K562 (cell line): ENCODE measurements around the gene GNAT2. TPM values are rescaled to one million over a fixed set of nuclear protein-coding genes. Genes with fewer than 3 reads are reported as not detected.

Experiments
- CXXC5 ChIP-seq: fragments of 250-450 bp; sonication (Bioruptor Pico); IDR thresholded peaks from 2 replicates; pipeline ENCODE4 v1.8.0; 2022; ENCODE audit warnings: inconsistent platforms, mild to moderate bottlenecking, moderate library complexity
- SIX5 ChIP-seq, 2 experiments: IDR thresholded peaks; 2 replicates each; pipeline ENCODE4 v1.6.1; 2011; ENCODE audit warnings: low read length in 2 of 2, borderline replicate concordance in 1 of 2, low read depth in 1 of 2, mild to moderate bottlenecking in 1 of 2, moderate library complexity in 1 of 2; ENCODE audit not compliant: insufficient read depth in 1 of 2
- ZBED1 ChIP-seq: IDR thresholded peaks from 2 replicates; pipeline ENCODE4 v1.6.1; 2014
- ZNF77 ChIP-seq: fragments of 250-450 bp; sonication (Bioruptor Pico); IDR thresholded peaks from 2 replicates; pipeline ENCODE4 v1.5.0; 2020
- ZNF79 ChIP-seq: fragments of 250-450 bp; sonication (Bioruptor Pico); IDR thresholded peaks from 2 replicates; pipeline ENCODE4 v1.4.0; 2020; ENCODE audit warnings: low read depth, mild to moderate bottlenecking, moderate library complexity
- polyA plus RNA-seq, 8 experiments: library from polyadenylated mRNA; depleted of rRNA in 4 of 8; stranded (reverse) in 5 of 8; unstranded in 3 of 8; fragments of >200 nt; fragmentation: Nextera tagmentation in 2 of 8; fragmentation: Illumina TruSeq in 1 of 8; extraction: Ambion mirVana in 2 of 8; extraction: Trizol in 1 of 8; gene quantifications; 2 replicates each; pipeline versions ENCODE4 v1.2.1 to v1.2.3, GENCODE V29; 2011 to 2014; ENCODE audit warnings: inconsistent platforms in 1 of 8, missing spikeins in 1 of 8
- total RNA-seq, 7 experiments: library from RNA; depleted of rRNA in 6 of 7; stranded (reverse); fragments of >200 nt in 6 of 7; fragmentation: Illumina TruSeq in 2 of 7; extraction: Trizol in 2 of 7; gene quantifications; 2 replicates each; pipeline versions ENCODE4 v1.2.1 to v1.2.3, GENCODE V29; 2011 to 2021; ENCODE audit warnings: low replicate concordance in 1 of 7
- TF ChIP-seq, protein P1 (sequence below): conservative IDR thresholded peaks from 2 replicates; pipeline ENCODE4 v1.6.1; 2011; ENCODE audit warnings: low read depth, mild to moderate bottlenecking, low read length; ENCODE audit not compliant: control insufficient read depth
- TF ChIP-seq, protein P2 (sequence below): sonication (generic); formaldehyde crosslinking; IDR thresholded peaks from 2 replicates; pipeline ENCODE4 v1.4.0; 2020; ENCODE audit warnings: mild to moderate bottlenecking, missing genetic modification reagents
- TF ChIP-seq, protein P3 (sequence below): fragments of 250-450 bp; sonication (Bioruptor Pico); IDR thresholded peaks from 2 replicates; pipeline ENCODE4 v1.4.0; 2020; ENCODE audit warnings: mild to moderate bottlenecking
- TF ChIP-seq, protein P4 (sequence below): fragments of 200-600 bp; sonication (generic); IDR thresholded peaks from one replicate; pipeline ENCODE4 v1.6.1; 2012; ENCODE audit warnings: mild to moderate bottlenecking, low read depth, low read length, inconsistent platforms

Gene GNAT2
- total and polyA plus RNA-seq, 9 of the 15 experiments (the other 6 are each of a cell fraction or from before 2014, with no cell fraction given) = 0.06 to 0.52 (median 0.24) TPM; not detected in 1

DNA sequence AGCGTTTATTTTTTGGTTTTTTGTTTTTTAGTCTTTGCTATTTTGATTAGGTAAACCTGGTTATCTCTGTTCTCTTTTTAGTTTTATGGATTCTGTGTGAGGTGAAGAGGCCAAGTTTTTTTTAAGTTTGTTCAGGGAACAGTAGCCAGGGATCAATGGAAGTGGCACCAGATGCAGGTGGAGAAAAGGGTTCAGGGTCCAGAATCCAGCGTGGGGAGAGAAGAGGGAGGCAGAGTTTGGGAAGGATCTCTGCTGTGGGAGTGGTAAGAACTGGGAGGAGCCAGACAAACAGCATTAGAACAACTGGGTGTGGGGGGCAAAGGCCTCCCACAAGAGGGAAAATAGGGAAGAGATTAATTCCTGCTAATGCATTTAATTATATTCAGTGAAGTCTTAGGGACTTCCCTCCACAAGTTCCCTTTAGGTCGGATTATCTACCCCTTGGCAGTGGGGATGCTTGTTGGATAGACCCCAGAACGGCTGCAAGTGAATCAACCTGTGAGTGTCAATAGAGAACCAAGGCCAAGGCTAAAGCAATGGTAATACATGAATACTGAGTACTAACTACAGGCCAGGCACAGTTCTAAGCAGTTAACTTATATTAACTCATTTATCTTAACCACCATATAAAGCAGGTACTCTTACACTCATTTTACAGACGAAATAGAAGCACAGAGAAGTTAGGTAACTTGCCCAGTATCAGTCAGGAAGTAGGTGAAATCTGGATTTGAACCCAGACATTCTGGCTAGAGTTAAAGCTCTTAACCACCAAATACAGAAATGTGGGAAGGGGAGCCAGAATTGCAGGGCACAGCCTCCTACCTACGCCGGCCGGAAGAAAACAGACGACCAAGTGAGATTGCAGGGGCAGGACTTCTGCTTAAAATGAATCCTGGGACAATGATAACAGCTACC, 498 bp downstream of the GNAT2 start (continued):
- TF ChIP-seq SIX5 (IDR thresholded peaks at IDR 0.05; ENCODE audit: borderline replicate concordance in 1 of 2, insufficient read depth in 1 of 2, low read depth in 1 of 2, low read length in 2 of 2) (no peak), ZNF77 (CRISPR knock-in tag) (no peak), ZBED1 (no peak), CXXC5 (CRISPR knock-in tag) (no peak), ZNF79 (CRISPR knock-in tag) (no peak)
- TF ChIP-seq, protein P1, sequence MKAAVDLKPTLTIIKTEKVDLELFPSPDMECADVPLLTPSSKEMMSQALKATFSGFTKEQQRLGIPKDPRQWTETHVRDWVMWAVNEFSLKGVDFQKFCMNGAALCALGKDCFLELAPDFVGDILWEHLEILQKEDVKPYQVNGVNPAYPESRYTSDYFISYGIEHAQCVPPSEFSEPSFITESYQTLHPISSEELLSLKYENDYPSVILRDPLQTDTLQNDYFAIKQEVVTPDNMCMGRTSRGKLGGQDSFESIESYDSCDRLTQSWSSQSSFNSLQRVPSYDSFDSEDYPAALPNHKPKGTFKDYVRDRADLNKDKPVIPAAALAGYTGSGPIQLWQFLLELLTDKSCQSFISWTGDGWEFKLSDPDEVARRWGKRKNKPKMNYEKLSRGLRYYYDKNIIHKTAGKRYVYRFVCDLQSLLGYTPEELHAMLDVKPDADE = no peak
- TF ChIP-seq, protein P2, sequence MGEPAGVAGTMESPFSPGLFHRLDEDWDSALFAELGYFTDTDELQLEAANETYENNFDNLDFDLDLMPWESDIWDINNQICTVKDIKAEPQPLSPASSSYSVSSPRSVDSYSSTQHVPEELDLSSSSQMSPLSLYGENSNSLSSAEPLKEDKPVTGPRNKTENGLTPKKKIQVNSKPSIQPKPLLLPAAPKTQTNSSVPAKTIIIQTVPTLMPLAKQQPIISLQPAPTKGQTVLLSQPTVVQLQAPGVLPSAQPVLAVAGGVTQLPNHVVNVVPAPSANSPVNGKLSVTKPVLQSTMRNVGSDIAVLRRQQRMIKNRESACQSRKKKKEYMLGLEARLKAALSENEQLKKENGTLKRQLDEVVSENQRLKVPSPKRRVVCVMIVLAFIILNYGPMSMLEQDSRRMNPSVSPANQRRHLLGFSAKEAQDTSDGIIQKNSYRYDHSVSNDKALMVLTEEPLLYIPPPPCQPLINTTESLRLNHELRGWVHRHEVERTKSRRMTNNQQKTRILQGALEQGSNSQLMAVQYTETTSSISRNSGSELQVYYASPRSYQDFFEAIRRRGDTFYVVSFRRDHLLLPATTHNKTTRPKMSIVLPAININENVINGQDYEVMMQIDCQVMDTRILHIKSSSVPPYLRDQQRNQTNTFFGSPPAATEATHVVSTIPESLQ = peak; percentile 56; the same call in 1 of the 2 replicates
- TF ChIP-seq, protein P3, sequence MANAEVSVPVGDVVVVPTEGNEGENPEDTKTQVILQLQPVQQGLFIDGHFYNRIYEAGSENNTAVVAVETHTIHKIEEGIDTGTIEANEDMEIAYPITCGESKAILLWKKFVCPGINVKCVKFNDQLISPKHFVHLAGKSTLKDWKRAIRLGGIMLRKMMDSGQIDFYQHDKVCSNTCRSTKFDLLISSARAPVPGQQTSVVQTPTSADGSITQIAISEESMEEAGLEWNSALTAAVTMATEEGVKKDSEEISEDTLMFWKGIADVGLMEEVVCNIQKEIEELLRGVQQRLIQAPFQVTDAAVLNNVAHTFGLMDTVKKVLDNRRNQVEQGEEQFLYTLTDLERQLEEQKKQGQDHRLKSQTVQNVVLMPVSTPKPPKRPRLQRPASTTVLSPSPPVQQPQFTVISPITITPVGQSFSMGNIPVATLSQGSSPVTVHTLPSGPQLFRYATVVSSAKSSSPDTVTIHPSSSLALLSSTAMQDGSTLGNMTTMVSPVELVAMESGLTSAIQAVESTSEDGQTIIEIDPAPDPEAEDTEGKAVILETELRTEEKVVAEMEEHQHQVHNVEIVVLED (CRISPR knock-in tag) = no peak
- TF ChIP-seq, protein P4, sequence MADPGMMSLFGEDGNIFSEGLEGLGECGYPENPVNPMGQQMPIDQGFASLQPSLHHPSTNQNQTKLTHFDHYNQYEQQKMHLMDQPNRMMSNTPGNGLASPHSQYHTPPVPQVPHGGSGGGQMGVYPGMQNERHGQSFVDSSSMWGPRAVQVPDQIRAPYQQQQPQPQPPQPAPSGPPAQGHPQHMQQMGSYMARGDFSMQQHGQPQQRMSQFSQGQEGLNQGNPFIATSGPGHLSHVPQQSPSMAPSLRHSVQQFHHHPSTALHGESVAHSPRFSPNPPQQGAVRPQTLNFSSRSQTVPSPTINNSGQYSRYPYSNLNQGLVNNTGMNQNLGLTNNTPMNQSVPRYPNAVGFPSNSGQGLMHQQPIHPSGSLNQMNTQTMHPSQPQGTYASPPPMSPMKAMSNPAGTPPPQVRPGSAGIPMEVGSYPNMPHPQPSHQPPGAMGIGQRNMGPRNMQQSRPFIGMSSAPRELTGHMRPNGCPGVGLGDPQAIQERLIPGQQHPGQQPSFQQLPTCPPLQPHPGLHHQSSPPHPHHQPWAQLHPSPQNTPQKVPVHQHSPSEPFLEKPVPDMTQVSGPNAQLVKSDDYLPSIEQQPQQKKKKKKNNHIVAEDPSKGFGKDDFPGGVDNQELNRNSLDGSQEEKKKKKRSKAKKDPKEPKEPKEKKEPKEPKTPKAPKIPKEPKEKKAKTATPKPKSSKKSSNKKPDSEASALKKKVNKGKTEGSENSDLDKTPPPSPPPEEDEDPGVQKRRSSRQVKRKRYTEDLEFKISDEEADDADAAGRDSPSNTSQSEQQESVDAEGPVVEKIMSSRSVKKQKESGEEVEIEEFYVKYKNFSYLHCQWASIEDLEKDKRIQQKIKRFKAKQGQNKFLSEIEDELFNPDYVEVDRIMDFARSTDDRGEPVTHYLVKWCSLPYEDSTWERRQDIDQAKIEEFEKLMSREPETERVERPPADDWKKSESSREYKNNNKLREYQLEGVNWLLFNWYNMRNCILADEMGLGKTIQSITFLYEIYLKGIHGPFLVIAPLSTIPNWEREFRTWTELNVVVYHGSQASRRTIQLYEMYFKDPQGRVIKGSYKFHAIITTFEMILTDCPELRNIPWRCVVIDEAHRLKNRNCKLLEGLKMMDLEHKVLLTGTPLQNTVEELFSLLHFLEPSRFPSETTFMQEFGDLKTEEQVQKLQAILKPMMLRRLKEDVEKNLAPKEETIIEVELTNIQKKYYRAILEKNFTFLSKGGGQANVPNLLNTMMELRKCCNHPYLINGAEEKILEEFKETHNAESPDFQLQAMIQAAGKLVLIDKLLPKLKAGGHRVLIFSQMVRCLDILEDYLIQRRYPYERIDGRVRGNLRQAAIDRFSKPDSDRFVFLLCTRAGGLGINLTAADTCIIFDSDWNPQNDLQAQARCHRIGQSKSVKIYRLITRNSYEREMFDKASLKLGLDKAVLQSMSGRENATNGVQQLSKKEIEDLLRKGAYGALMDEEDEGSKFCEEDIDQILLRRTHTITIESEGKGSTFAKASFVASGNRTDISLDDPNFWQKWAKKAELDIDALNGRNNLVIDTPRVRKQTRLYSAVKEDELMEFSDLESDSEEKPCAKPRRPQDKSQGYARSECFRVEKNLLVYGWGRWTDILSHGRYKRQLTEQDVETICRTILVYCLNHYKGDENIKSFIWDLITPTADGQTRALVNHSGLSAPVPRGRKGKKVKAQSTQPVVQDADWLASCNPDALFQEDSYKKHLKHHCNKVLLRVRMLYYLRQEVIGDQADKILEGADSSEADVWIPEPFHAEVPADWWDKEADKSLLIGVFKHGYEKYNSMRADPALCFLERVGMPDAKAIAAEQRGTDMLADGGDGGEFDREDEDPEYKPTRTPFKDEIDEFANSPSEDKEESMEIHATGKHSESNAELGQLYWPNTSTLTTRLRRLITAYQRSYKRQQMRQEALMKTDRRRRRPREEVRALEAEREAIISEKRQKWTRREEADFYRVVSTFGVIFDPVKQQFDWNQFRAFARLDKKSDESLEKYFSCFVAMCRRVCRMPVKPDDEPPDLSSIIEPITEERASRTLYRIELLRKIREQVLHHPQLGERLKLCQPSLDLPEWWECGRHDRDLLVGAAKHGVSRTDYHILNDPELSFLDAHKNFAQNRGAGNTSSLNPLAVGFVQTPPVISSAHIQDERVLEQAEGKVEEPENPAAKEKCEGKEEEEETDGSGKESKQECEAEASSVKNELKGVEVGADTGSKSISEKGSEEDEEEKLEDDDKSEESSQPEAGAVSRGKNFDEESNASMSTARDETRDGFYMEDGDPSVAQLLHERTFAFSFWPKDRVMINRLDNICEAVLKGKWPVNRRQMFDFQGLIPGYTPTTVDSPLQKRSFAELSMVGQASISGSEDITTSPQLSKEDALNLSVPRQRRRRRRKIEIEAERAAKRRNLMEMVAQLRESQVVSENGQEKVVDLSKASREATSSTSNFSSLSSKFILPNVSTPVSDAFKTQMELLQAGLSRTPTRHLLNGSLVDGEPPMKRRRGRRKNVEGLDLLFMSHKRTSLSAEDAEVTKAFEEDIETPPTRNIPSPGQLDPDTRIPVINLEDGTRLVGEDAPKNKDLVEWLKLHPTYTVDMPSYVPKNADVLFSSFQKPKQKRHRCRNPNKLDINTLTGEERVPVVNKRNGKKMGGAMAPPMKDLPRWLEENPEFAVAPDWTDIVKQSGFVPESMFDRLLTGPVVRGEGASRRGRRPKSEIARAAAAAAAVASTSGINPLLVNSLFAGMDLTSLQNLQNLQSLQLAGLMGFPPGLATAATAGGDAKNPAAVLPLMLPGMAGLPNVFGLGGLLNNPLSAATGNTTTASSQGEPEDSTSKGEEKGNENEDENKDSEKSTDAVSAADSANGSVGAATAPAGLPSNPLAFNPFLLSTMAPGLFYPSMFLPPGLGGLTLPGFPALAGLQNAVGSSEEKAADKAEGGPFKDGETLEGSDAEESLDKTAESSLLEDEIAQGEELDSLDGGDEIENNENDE = no peak
